A204.1 (cell line): ENCODE data around the gene DGLUCY.
"Not testable (repeated sequence)": the region's sequence is repeated elsewhere in the genome, so short reads cannot be mapped to it uniquely, and the experiment has no call there.

Experiments
- FAIRE-seq: peaks from 2 replicates; lab custom pipeline; 2012; peaks lifted over from hg19 to GRCh38; lab: Jason Lieb, UNC

DGLUCY gene

GRCh38 chr14:91207008-91207407 is 93.1 kb downstream of the DGLUCY start:
- no peak for FAIRE-seq

- no peak for FAIRE-seq
These were observed 97.1 kb downstream of the DGLUCY start for GRCh38 chr14:91211017-91211416.

- no peak for FAIRE-seq
These were observed 100.4 kb downstream of the DGLUCY start for GRCh38 chr14:91214306-91214705.

GRCh38 chr14:91215381-91215780 is 101.5 kb downstream of the DGLUCY start:
- FAIRE-seq, result no peak

- FAIRE-seq, result no peak
These were observed 102.9 kb downstream of the DGLUCY start for GRCh38 chr14:91216731-91217226.

- FAIRE-seq, result no peak
These were observed 104.1 kb downstream of the DGLUCY start for GRCh38 chr14:91218014-91218413.

GRCh38 chr14:91219517-91220389 is 105.9 kb downstream of the DGLUCY start:
- no peak for FAIRE-seq

- FAIRE-seq, result no peak
These were observed 106.7 kb downstream of the DGLUCY start for GRCh38 chr14:91220581-91221000.

GRCh38 chr14:91221270-91221669 is 107.4 kb downstream of the DGLUCY start:
- FAIRE-seq, result no peak

- no peak for FAIRE-seq
These were observed 109.3 kb downstream of the DGLUCY start for GRCh38 chr14:91223028-91223783.

GRCh38 chr14:91225025-91225424 is 111.2 kb downstream of the DGLUCY start:
- FAIRE-seq, result no peak

GRCh38 chr14:91226360-91226759 is 112.5 kb downstream of the DGLUCY start:
- not testable (repeated sequence) for FAIRE-seq

GRCh38 chr14:91227183-91227628 is 113.3 kb downstream of the DGLUCY start:
- no peak for FAIRE-seq

GRCh38 chr14:91228112-91229004 is 114.5 kb downstream of the DGLUCY start:
- no peak for FAIRE-seq

- FAIRE-seq, result no peak
These were observed 115.1 kb downstream of the DGLUCY start for GRCh38 chr14:91229005-91229382.

- no peak for FAIRE-seq
These were observed 115.9 kb downstream of the DGLUCY start for GRCh38 chr14:91229743-91230200.

- no peak for FAIRE-seq
These were observed 116.6 kb downstream of the DGLUCY start for GRCh38 chr14:91230397-91231035.

- no peak for FAIRE-seq
These were observed 117.6 kb downstream of the DGLUCY start for GRCh38 chr14:91231446-91231845.

GRCh38 chr14:91232052-91232451 is 118.2 kb downstream of the DGLUCY start:
- no peak for FAIRE-seq

- no peak for FAIRE-seq
These were observed 118.7 kb downstream of the DGLUCY start for GRCh38 chr14:91232603-91233002.
